T-helper 2 cell treated with Interferon-gamma antibody and Interleukin-4, amounts not matched to agents 5 μg/mL and 100 μg/mL, for 36 hours (primary cell): ENCODE measurements around the gene SCGB1D2.

Experiments used
- DNase-seq: peaks from one replicate; pipeline ENCODE4 v3.0.0; 2021; ENCODE audit warnings: low spot score
- H3K27ac Mint-ChIP-seq: one replicate; pipeline ENCODE4 v1.8.0; 2021; ENCODE audit warnings: mild to moderate bottlenecking, mixed read lengths
- H3K27me3 Mint-ChIP-seq: one replicate; pipeline ENCODE4 v1.8.0; 2021; ENCODE audit warnings: low read depth, mixed read lengths
- H3K36me3 Mint-ChIP-seq: one replicate; pipeline ENCODE4 v1.8.0; 2021; ENCODE audit warnings: low read depth, mixed read lengths
- H3K4me1 Mint-ChIP-seq: one replicate; pipeline ENCODE4 v1.8.0; 2021; ENCODE audit warnings: low read depth, mixed read lengths
- H3K4me3 Mint-ChIP-seq: one replicate; pipeline ENCODE4 v1.8.0; 2022; ENCODE audit warnings: mild to moderate bottlenecking, moderate library complexity, mixed read lengths
- H3K9me3 Mint-ChIP-seq: one replicate; pipeline ENCODE4 v1.8.0; 2021; ENCODE audit warnings: mixed read lengths

The SCGB1D2 gene

DNA sequence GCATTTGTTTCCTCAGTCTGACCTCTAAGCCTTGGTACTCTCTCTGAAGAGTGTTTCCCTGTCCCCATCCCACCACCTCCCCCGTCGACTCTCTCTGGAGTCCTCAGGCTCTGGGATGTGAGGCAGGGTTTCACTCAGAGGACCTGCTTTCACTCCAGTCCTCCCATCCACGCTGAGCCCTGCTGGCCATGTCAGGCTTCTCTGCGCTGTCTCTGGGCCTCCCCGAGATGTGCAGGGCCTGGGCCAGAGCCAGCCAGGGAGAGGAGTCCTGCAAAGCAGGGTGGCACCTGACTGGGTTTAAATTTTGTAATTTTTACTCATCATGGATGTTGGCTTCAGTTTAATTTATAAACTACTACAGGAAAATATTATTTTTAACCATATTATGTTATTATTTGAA lies 31.2 kb downstream of the SCGB1D2 start:
- Mint-ChIP-seq H3K9me3 (no peaks in the 10 kb centered on the region), H3K27ac (no peak overlapping the region), H3K4me3 (no peak overlapping the region), H3K36me3 (no peaks in the 10 kb centered on the region), H3K27me3 (peaks cover 5% of the 10 kb centered on the region), H3K4me1 (no peaks in the 10 kb centered on the region)
- DNase-seq: no peak

- H3K4me1 Mint-ChIP-seq: no peaks in the 10 kb centered on the region
- H3K36me3 Mint-ChIP-seq: no peaks in the 10 kb centered on the region
- H3K27me3 Mint-ChIP-seq: peaks cover 5% of the 10 kb centered on the region
- no peak overlapping the region for H3K4me3 Mint-ChIP-seq
- no peaks in the 10 kb centered on the region for H3K9me3 Mint-ChIP-seq
- no peak for DNase-seq
- no peak overlapping the region for H3K27ac Mint-ChIP-seq
Observed at GRCh38 chr11:62273789-62274275, 31.8 kb downstream of the SCGB1D2 start.

- peaks cover 9% of the 10 kb centered on the region for H3K27me3 Mint-ChIP-seq
- H3K36me3 Mint-ChIP-seq: no peaks in the 10 kb centered on the region
- H3K27ac Mint-ChIP-seq: no peak overlapping the region
- DNase-seq: no peak
- H3K9me3 Mint-ChIP-seq: no peaks in the 10 kb centered on the region
- H3K4me3 Mint-ChIP-seq: no peak overlapping the region
- no peaks in the 10 kb centered on the region for H3K4me1 Mint-ChIP-seq
Observed at GRCh38 chr11:62280452-62280851, 38.4 kb downstream of the SCGB1D2 start.
